ENCODE results near the gene SLC15A3. TPM values are rescaled to one million over a fixed set of nuclear protein-coding genes. Genes with fewer than 3 reads are reported as not detected.

SLC15A3 gene
- total RNA-seq, 1 donor from 2014 or later: 19.1 TPM

- DNase-seq (peak; percentile 98), ATAC-seq (ENCODE audit: poor library complexity) (peak; percentile 98)
- intact Hi-C loops (cut with DNase I): no loop called here
These were observed 45.6 kb downstream of the SLC15A3 start, which contains the start of gene PRPF19 for GRCh38 chr11:60906132-60906972. Gene PRPF19, minus strand, starts transcription at chr11:60906585. Its CDS starts 203 bp downstream, at chr11:60906382.

GRCh38 chr11:60905551-60906113 is 46.3 kb downstream of the SLC15A3 start:
- no peak for DNase-seq
- intact Hi-C loops (cut with DNase I): no loop called here

DNA sequence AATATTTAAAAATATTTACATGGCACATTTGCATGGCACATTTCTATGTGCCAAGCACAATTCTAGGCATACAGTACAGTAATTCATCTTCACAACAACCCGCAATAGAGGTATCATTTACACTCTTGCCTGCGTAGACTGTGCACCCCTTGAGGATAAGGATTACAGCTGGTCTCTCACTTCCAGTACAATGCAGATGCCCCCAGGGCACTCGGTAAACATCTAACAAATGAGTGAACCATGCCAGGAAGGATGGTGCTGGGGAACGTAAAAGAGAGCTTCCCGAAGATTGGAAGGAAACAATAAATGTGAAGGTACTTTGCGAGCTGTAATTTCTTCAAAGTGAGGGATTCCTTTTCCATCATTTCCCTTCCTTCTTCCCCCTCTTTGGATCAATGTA is 46.9 kb downstream of the SLC15A3 start:
- DNase-seq (no peak), ATAC-seq (ENCODE audit: poor library complexity) (no peak)
- intact Hi-C loops (cut with DNase I): no loop called here

More at GRCh38 chr11:60905551-60906113, 46.3 kb downstream of the SLC15A3 start:
- ATAC-seq (ENCODE audit: poor library complexity): no peak

DNA sequence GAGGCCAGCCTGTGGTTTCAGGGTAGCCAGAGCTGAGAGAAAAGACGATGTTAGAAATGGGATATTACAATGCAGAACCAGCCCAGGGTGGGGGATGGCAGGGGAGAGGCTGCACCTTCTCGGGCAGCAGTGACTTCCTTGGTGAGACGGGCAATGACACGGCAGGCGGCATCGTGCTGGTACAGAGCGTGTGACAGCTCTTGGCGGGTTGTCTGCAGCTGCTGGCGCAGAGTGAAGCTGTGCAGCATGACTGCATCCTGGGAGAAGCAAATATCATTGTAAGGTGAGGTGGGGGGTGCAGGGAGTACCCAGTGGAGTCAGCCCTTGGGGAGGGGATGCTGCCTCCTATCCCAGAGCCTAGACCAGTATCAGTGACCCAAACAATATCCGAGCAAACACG is 49.4 kb downstream of the SLC15A3 start:
- ATAC-seq (ENCODE audit: poor library complexity) (no peak), DNase-seq (no peak)
- intact Hi-C loops (cut with DNase I): loop anchor here (5.0 kb wide), 1 partner anchor 125 kb away; no protein-coding TSS in a partner anchor

DNA sequence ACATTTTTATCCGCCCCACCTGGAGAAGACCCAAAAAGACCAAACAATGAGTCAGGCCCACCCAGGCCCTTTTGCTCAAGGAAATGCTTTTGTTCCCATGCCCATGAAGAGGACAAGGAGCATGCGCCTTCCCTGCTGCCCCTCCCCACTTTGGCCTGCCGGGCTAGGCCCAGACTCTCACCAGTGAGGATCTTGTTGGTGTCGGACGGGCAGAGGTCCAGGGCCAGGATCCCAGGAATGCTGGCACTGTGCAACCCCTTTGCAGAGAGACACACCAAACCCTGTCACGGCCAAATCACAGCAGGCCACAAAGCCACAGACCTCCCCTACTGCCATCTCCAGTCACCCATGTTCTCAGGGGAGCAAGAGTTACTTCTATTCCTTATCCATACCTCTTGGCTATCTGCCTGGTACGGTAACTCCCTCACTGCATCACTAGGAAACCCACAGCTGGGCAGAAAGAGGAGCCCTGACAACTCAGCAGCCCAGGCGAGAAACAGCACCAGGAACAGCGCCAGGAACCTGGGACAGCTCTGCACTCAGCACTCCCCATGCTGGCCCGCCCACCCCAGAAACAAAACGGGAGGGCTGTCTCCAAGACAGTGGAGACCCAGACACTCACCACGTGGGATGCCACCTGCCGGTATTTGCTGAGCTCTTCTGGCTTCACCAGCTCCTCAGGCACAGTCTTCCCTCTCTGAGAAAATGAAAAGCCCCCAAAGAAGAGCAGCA is 51.1 kb downstream of the SLC15A3 start:
- no peak for DNase-seq
- ATAC-seq (ENCODE audit: poor library complexity): peak; percentile 29

DNA sequence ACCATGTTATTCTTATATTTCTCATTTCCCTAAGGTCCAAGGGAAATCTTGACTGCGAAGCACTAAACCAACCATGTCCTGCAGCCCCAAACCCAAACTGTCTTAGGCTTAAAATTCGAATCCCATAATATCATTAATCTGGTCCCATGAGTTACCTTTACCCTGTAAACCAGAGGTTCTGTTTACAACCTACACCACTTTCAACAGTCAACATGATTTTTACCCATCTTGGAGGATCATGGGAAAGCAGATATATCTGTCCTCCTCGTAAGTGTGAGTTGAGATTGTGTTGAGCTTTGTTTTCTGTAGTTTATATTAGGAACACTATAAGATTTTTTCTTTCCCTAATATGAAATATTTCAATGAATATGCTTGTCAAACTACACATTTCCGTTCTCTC is 52.0 kb downstream of the SLC15A3 start:
- no peak for ATAC-seq (ENCODE audit: poor library complexity)
- no peak for DNase-seq

More for the DNA sequence above, 51.1 kb downstream of the SLC15A3 start:
- intact Hi-C loops (cut with DNase I): loop anchor here (5.0 kb wide), 1 partner anchor 124 kb away; no protein-coding TSS in a partner anchor

GRCh38 chr11:60899046-60899936 is 52.7 kb downstream of the SLC15A3 start:
- no peak for DNase-seq
- peak; percentile 69 for ATAC-seq (ENCODE audit: poor library complexity)
- intact Hi-C loops (cut with DNase I): loop anchor here (5.0 kb wide), 1 partner anchor 67 kb away; no protein-coding TSS in a partner anchor

More for the DNA sequence above, 52.0 kb downstream of the SLC15A3 start:
- intact Hi-C loops (cut with DNase I): loop anchor here (5.0 kb wide), 2 partner anchors 68 to 123 kb away; no protein-coding TSS in a partner anchor

GRCh38 chr11:60897496-60897895 is 54.5 kb downstream of the SLC15A3 start:
- intact Hi-C loops (cut with DNase I): loop anchor here (5.0 kb wide), 1 partner anchor 65 kb away; no protein-coding TSS in a partner anchor
- no peak for ATAC-seq (ENCODE audit: poor library complexity)
- no peak for DNase-seq

- intact Hi-C loops (cut with DNase I): loop anchor here (5.0 kb wide), 1 partner anchor 63 kb away; no protein-coding TSS in a partner anchor
- DNase-seq (no peak), ATAC-seq (ENCODE audit: poor library complexity) (no peak)
These were observed 56.3 kb downstream of the SLC15A3 start for GRCh38 chr11:60895687-60896086.

- DNase-seq (peak; percentile 65), ATAC-seq (ENCODE audit: poor library complexity) (no peak)
- intact Hi-C loops (cut with DNase I): no loop called here
These were observed 60.8 kb downstream of the SLC15A3 start for GRCh38 chr11:60891103-60891741.

- intact Hi-C loops (cut with DNase I): no loop called here
- DNase-seq (no peak), ATAC-seq (ENCODE audit: poor library complexity) (peak; percentile 9)
These were observed 61.3 kb downstream of the SLC15A3 start for GRCh38 chr11:60890696-60891095.

GRCh38 chr11:60889869-60890311 is 62.1 kb downstream of the SLC15A3 start:
- ATAC-seq (ENCODE audit: poor library complexity): no peak
- DNase-seq: no peak
- intact Hi-C loops (cut with DNase I): no loop called here

- ATAC-seq (ENCODE audit: poor library complexity) (peak; percentile 84), DNase-seq (no peak)
- intact Hi-C loops (cut with DNase I): no loop called here
These were observed 64.4 kb downstream of the SLC15A3 start for GRCh38 chr11:60887556-60887955.

Other genes with a start within 250 kb of the SLC15A3 start
- not detected for gene MS4A18, start 227.5 kb downstream of the SLC15A3 start, total RNA-seq
- not detected for gene MS4A15, start 195.3 kb downstream of the SLC15A3 start, total RNA-seq
- gene MS4A10, start 166.8 kb downstream of the SLC15A3 start, total RNA-seq: not detected
- gene CCDC86, start 110.1 kb downstream of the SLC15A3 start, total RNA-seq: 8.4 TPM
- gene PTGDR2, start 96.2 kb downstream of the SLC15A3 start, total RNA-seq: 3.0 TPM
- not detected for gene ZP1, start 84.6 kb downstream of the SLC15A3 start, total RNA-seq
- 34.0 TPM for gene PRPF19, start 45.6 kb downstream of the SLC15A3 start, total RNA-seq
- gene TMEM109, start 38.0 kb downstream of the SLC15A3 start, total RNA-seq: 82.2 TPM
- 6.5 TPM for gene TMEM132A, start 27.7 kb downstream of the SLC15A3 start, total RNA-seq
- 0.08 TPM for gene CD6, start 19.5 kb upstream of the SLC15A3 start, total RNA-seq
- not detected for gene CD5, start 150.3 kb upstream of the SLC15A3 start, total RNA-seq
- gene VPS37C, start 209.2 kb upstream of the SLC15A3 start, total RNA-seq: 14.3 TPM